SK-N-MC (cell line): ENCODE data around the gene MEAF6.

ENCODE experiments used
- DNase-seq: peaks from one replicate; pipeline ENCODE4 v3.0.0-alpha.2; 2011; ENCODE audit warnings: low read depth, low spot score
- H3K27ac ChIP-seq: fragments of 200-600 bp; sonication (generic); 2 replicates; pipeline ENCODE4 v1.5.1; 2016; ENCODE audit warnings: mixed run types
- H3K36me3 ChIP-seq: fragments of 200-600 bp; sonication (generic); 2 replicates; pipeline ENCODE4 v1.6.1; 2017; ENCODE audit warnings: antibody characterized with exemption, low read length, mixed read lengths; ENCODE audit not compliant: insufficient read depth
- H3K4me3 ChIP-seq: fragments of 200-600 bp; sonication (generic); 2 replicates; pipeline ENCODE4 v1.5.1; 2016
- H3K9ac ChIP-seq: fragments of 200-600 bp; sonication (generic); 2 replicates; pipeline ENCODE4 v1.8.0; 2017; ENCODE audit warnings: mixed run types, mixed read lengths; ENCODE audit not compliant: insufficient read length
- H3K9me3 ChIP-seq: fragments of 200-600 bp; sonication (generic); 2 replicates; pipeline ENCODE4 v1.6.1; 2017; ENCODE audit warnings: low read depth, mild to moderate bottlenecking, antibody characterized with exemption, low read length, moderate library complexity, mixed read lengths
- EZH2 ChIP-seq: fragments of 200-600 bp; sonication (generic); IDR thresholded peaks from one replicate; pipeline ENCODE4 v1.6.1; 2017; ENCODE audit warnings: antibody characterized with exemption
- FOXP2 ChIP-seq: optimal IDR thresholded peaks from 2 replicates; pipeline ENCODE3; 2011; ENCODE audit warnings: mild to moderate bottlenecking, moderate library complexity; ENCODE audit not compliant: insufficient read depth; ENCODE audit errors: extremely low read length, control extremely low read depth
- POLR2AphosphoS5 ChIP-seq: IDR thresholded peaks from 2 replicates; pipeline ENCODE4 v1.6.1; 2012; ENCODE audit warnings: mild to moderate bottlenecking, low read depth, low read length, borderline replicate concordance

Gene MEAF6

DNA sequence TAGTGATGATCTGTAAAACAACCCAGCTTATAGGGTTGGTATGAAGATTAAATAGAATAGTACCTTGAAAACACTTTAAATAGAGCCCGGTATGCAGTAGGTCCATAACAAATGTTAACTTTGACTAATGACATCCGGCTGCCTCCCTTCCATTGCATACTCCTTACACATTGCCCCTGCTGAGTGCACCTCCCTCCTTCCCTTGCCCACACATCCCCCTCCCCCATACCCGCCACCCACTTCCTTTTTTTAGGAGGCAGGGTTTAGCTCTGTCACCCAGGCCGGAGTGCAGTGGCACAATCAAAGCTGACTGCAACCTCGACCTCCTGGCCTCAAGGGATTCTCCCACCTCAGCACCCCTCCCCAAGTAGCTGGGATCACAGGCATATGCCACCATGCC is 64.6 kb downstream of the MEAF6 start:
- H3K36me3 ChIP-seq = no peaks in the 10 kb centered on the region
- no peak overlapping the region for H3K9ac ChIP-seq
- TF ChIP-seq EZH2 (no peak), FOXP2 (no peak), POLR2AphosphoS5 (no peak)
- no peaks in the 10 kb centered on the region for H3K9me3 ChIP-seq
- DNase-seq = no peak
- H3K4me3 ChIP-seq = no peak overlapping the region
- no peak overlapping the region for H3K27ac ChIP-seq

GRCh38 chr1:37448691-37449417 is 65.7 kb downstream of the MEAF6 start:
- Histone ChIP-seq H3K27ac (no peak overlapping the region), H3K9me3 (no peaks in the 10 kb centered on the region), H3K4me3 (no peak overlapping the region), H3K36me3 (no peaks in the 10 kb centered on the region), H3K9ac (no peak overlapping the region)
- no peak for DNase-seq
- TF ChIP-seq POLR2AphosphoS5 (no peak), FOXP2 (no peak), EZH2 (no peak)

DNA sequence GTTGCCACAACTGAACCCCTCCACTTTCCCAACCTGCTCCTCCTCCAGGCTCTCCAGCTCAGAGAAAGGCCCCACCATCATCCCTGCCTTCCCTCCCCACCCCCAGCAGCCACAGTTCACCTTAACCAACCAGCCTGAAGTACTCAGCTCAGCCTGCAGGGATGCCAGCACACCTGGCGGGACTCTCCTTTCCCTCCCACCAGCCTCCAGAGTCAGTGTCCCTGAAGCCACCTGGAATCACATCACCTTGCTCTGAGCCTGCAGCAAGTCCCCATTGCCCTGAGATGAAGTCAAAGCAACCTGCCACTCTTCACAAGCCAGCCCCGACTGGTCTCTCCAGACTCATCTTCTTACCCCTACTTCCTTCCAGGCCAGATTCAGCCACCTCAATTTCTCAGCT is 66.4 kb downstream of the MEAF6 start:
- Histone ChIP-seq H3K9me3 (no peaks in the 10 kb centered on the region), H3K9ac (no peak overlapping the region), H3K27ac (no peak overlapping the region), H3K36me3 (no peaks in the 10 kb centered on the region), H3K4me3 (no peak overlapping the region)
- TF ChIP-seq EZH2 (no peak), POLR2AphosphoS5 (no peak), FOXP2 (no peak)
- DNase-seq = no peak

- TF ChIP-seq FOXP2 = no peak
- no peak for TF ChIP-seq EZH2
- TF ChIP-seq POLR2AphosphoS5 = no peak
Observed at GRCh38 chr1:37446874-37447273, 67.7 kb downstream of the MEAF6 start.

GRCh38 chr1:37442644-37443043 is 71.9 kb downstream of the MEAF6 start:
- no peak overlapping the region for H3K9ac ChIP-seq
- H3K36me3 ChIP-seq = no peaks in the 10 kb centered on the region
- H3K9me3 ChIP-seq = no peaks in the 10 kb centered on the region
- DNase-seq = no peak
- TF ChIP-seq FOXP2 = no peak
- no peak for TF ChIP-seq POLR2AphosphoS5
- no peak for TF ChIP-seq EZH2
- H3K4me3 ChIP-seq = no peak overlapping the region
- no peak overlapping the region for H3K27ac ChIP-seq

More at GRCh38 chr1:37446874-37447273, 67.7 kb downstream of the MEAF6 start:
- Histone ChIP-seq H3K36me3 (no peaks in the 10 kb centered on the region), H3K27ac (no peak overlapping the region), H3K4me3 (no peak overlapping the region), H3K9me3 (no peaks in the 10 kb centered on the region), H3K9ac (no peak overlapping the region)
- no peak for DNase-seq
